ENCODE measurements around the gene TMEM63A. TPM values are rescaled to one million over a fixed set of nuclear protein-coding genes. Genes with fewer than 3 reads are reported as not detected.
"Not testable (repeated sequence)": the region's sequence is repeated elsewhere in the genome, so short reads cannot be mapped to it uniquely, and the experiment has no call there.

The TMEM63A gene
- total RNA-seq, 1 experiment from 2014 or later = 115 TPM

- H3K4me1 ChIP-seq (replicated peaks; ENCODE audit: insufficient read depth) = no peaks in the 10 kb centered on the region
- H2AFZ ChIP-seq = no peak overlapping the region
- no peak overlapping the region for H3K27ac ChIP-seq
- no peaks in the 10 kb centered on the region for H3K27me3 ChIP-seq (ENCODE audit: insufficient read depth, low read depth)
- H3K79me2 ChIP-seq (ENCODE audit: low read depth) = no peaks in the 10 kb centered on the region
- POLR2A ChIA-PET (ENCODE audit: unreplicated experiment) = no interaction called here
- H3F3A ChIP-seq (ENCODE audit: insufficient read depth, low read depth) = peaks cover 37% of the 10 kb centered on the region
- H4K20me1 ChIP-seq (ENCODE audit: insufficient read depth) = peaks cover 12% of the 10 kb centered on the region
- no peaks in the 10 kb centered on the region for H3K9me2 ChIP-seq (ENCODE audit: insufficient read depth)
- CTCF ChIA-PET = no interaction called here
- BruUV-seq (replicated peaks) = no TSS peak
- peaks cover 24% of the 10 kb centered on the region for H3K36me3 ChIP-seq (ENCODE audit: low read depth)
- H3K4me3 ChIP-seq = no peak overlapping the region
- no peak overlapping the region for H3K4me2 ChIP-seq
- no peak for DNase-seq
- TF ChIP-seq EZH2 (IDR thresholded peaks at IDR 0.05; ENCODE audit: low read depth) = no peak
- no peak for TF ChIP-seq CTCF (conservative IDR thresholded peaks at IDR 0.05)
- no peaks in the 10 kb centered on the region for H3K9me3 ChIP-seq (ENCODE audit: insufficient read depth, low read depth)
- intact Hi-C loops (cut with micrococcal nuclease; ENCODE audit: unreplicated experiment) = no loop called here
Measured at GRCh38 chr1:225838793-225839192, 43.4 kb downstream of the TMEM63A start.

- H3K27ac ChIP-seq; POLR2A ChIA-PET (ENCODE audit: unreplicated experiment); H3K4me3 ChIP-seq; H3K9me3 ChIP-seq (ENCODE audit: insufficient read depth, low read depth); H3K4me2 ChIP-seq; H3K4me1 ChIP-seq (replicated peaks; ENCODE audit: insufficient read depth); H3K79me2 ChIP-seq (ENCODE audit: low read depth); intact Hi-C loops (cut with micrococcal nuclease; ENCODE audit: unreplicated experiment); CTCF ChIA-PET; BruUV-seq (replicated peaks); DNase-seq; H3K9me2 ChIP-seq (ENCODE audit: insufficient read depth); H3K27me3 ChIP-seq (ENCODE audit: insufficient read depth, low read depth); H2AFZ ChIP-seq: not testable (repeated sequence)
- H3F3A ChIP-seq (ENCODE audit: insufficient read depth, low read depth) = peaks cover 15% of the 10 kb centered on the region; the same call in 1 of the 2 replicates
- peaks cover 10% of the 10 kb centered on the region; the same call in 1 of the 2 replicates for H4K20me1 ChIP-seq (ENCODE audit: insufficient read depth)
- peaks cover 38% of the 10 kb centered on the region for H3K36me3 ChIP-seq (ENCODE audit: low read depth)
Measured at GRCh38 chr1:225836296-225836695, 45.9 kb downstream of the TMEM63A start.

- Histone ChIP-seq H2AFZ (no peak overlapping the region), H3K79me2 (ENCODE audit: low read depth) (no peaks in the 10 kb centered on the region), H3K4me1 (replicated peaks; ENCODE audit: insufficient read depth) (no peaks in the 10 kb centered on the region), H3K36me3 (ENCODE audit: low read depth) (peaks cover 40% of the 10 kb centered on the region), H3K9me3 (ENCODE audit: insufficient read depth, low read depth) (no peaks in the 10 kb centered on the region), H4K20me1 (ENCODE audit: insufficient read depth) (peaks cover 10% of the 10 kb centered on the region; the same call in 1 of the 2 replicates), H3F3A (ENCODE audit: insufficient read depth, low read depth) (peaks cover 16% of the 10 kb centered on the region; the same call in 1 of the 2 replicates), H3K4me3 (no peak overlapping the region), H3K27ac (no peak overlapping the region), H3K4me2 (no peak overlapping the region), H3K9me2 (ENCODE audit: insufficient read depth) (no peaks in the 10 kb centered on the region), H3K27me3 (ENCODE audit: insufficient read depth, low read depth) (no peaks in the 10 kb centered on the region)
- intact Hi-C loops (cut with micrococcal nuclease; ENCODE audit: unreplicated experiment) = no loop called here
- DNase-seq = no peak
- ChIA-PET CTCF (interaction anchor here (0.7 kb wide), 1 partner anchor 58 kb away, joined by 10 read pairs; the partner anchor contains the start of gene SRP9), POLR2A (ENCODE audit: unreplicated experiment) (no interaction called here)
- TF ChIP-seq EZH2 (IDR thresholded peaks at IDR 0.05; ENCODE audit: low read depth) (no peak), CTCF (conservative IDR thresholded peaks at IDR 0.05) (no peak)
- BruUV-seq (replicated peaks) = no TSS peak
Measured at GRCh38 chr1:225835856-225836255, 46.3 kb downstream of the TMEM63A start.

All from PC-9 (cell line).